Body of pancreas (tissue), 4 donors: Measurements from ENCODE around the gene ITGA1.

ENCODE experiments used
- CTCF ChIP-seq, 7 experiments: fragments of 450-650 bp in 4 of 7; fragments of 200-600 bp in 3 of 7; sonication (generic) in 3 of 7; IDR thresholded peaks; one replicate each; pipeline ENCODE4 v1.5.1; 2016 to 2019; ENCODE audit warnings: antibody characterized with exemption in 7 of 7
- POLR2A ChIP-seq, 3 donors: fragments of 450-650 bp; IDR thresholded peaks; one replicate each; pipeline ENCODE4 v1.6.1; 2016; ENCODE audit warnings: antibody characterized with exemption in 3 of 3, mild to moderate bottlenecking in 2 of 3

GRCh38 chr5:52743970-52744369 lies 43.7 kb upstream of the ITGA1 start:
- TF ChIP-seq CTCF (IDR thresholded peaks at IDR 0.05) (no peak), POLR2A (IDR thresholded peaks at IDR 0.05) (no peak)
